HEK293 (cell line): Measurements from ENCODE around the gene TBCE.

Experiments
- ATF2 ChIP-seq: fragments of 450-650 bp; formaldehyde crosslinking; IDR thresholded peaks from 2 replicates; pipeline ENCODE4 v1.5.1; 2016; ENCODE audit warnings: missing biosample characterization, missing genetic modification characterization, low read depth
- CTCF ChIP-seq: fragments of 450-650 bp; formaldehyde crosslinking; IDR thresholded peaks from 2 replicates; pipeline ENCODE4 v1.5.1; 2016; ENCODE audit warnings: missing biosample characterization, missing genetic modification characterization
- TCF7L2 ChIP-seq: IDR thresholded peaks from 2 replicates; pipeline ENCODE4 v1.6.1; 2011; ENCODE audit warnings: low read depth, mild to moderate bottlenecking, inconsistent platforms, low read length, moderate library complexity, borderline replicate concordance
- YY1 ChIP-seq: fragments of 450-650 bp; formaldehyde crosslinking; IDR thresholded peaks from 2 replicates; pipeline ENCODE4 v1.5.1; 2018; ENCODE audit warnings: missing biosample characterization, missing genetic modification characterization
- ZBTB17 ChIP-seq: fragments of 450-650 bp; formaldehyde crosslinking; IDR thresholded peaks from 2 replicates; pipeline ENCODE4 v1.5.1; 2016; ENCODE audit warnings: missing biosample characterization, missing genetic modification characterization
- ZNF24 ChIP-seq: fragments of 450-650 bp; formaldehyde crosslinking; IDR thresholded peaks from 2 replicates; pipeline ENCODE4 v1.5.1; 2016; ENCODE audit warnings: missing biosample characterization, missing genetic modification characterization
- ZNF324 ChIP-seq: fragments of 450-650 bp; formaldehyde crosslinking; IDR thresholded peaks from 2 replicates; pipeline ENCODE4 v1.5.1; 2016; ENCODE audit warnings: missing biosample characterization, missing genetic modification characterization
- ZNF37A ChIP-seq: fragments of 450-650 bp; IDR thresholded peaks from 2 replicates; pipeline ENCODE4 v1.5.1; 2018; ENCODE audit warnings: missing biosample characterization, missing genetic modification characterization
- ZNF704 ChIP-seq: fragments of 450-650 bp; formaldehyde crosslinking; IDR thresholded peaks from 2 replicates; pipeline ENCODE4 v1.5.1; 2016; ENCODE audit warnings: missing biosample characterization, missing genetic modification characterization
- ZNF785 ChIP-seq: fragments of 450-650 bp; formaldehyde crosslinking; IDR thresholded peaks from 2 replicates; pipeline ENCODE4 v1.5.1; 2016; ENCODE audit warnings: missing biosample characterization, missing genetic modification characterization
- ZNF830 ChIP-seq: fragments of 450-650 bp; IDR thresholded peaks from 2 replicates; pipeline ENCODE4 v1.5.0; 2018; ENCODE audit warnings: missing biosample characterization, missing genetic modification characterization, low read depth, mild to moderate bottlenecking, moderate library complexity
- ZSCAN16 ChIP-seq: fragments of 450-650 bp; formaldehyde crosslinking; IDR thresholded peaks from 2 replicates; pipeline ENCODE4 v1.5.1; 2016; ENCODE audit warnings: missing biosample characterization, missing genetic modification characterization
- ZSCAN18 ChIP-seq: fragments of 450-650 bp; formaldehyde crosslinking; IDR thresholded peaks from 2 replicates; pipeline ENCODE4 v1.5.1; 2016; ENCODE audit warnings: missing biosample characterization, missing genetic modification characterization

- no peak for TF ChIP-seq CTCF (tag by site-specific recombination)
- TF ChIP-seq TCF7L2: no peak
- TF ChIP-seq ZNF785: no peak
- TF ChIP-seq YY1: no peak
- no peak for TF ChIP-seq ZNF704
- no peak for TF ChIP-seq ZNF830 (tag by site-specific recombination)
- TF ChIP-seq ZNF324 (tag by site-specific recombination): no peak
- TF ChIP-seq ZBTB17 (tag by site-specific recombination): no peak
- no peak for TF ChIP-seq ATF2 (tag by site-specific recombination)
- no peak for TF ChIP-seq ZNF24
- no peak for TF ChIP-seq ZNF37A (tag by site-specific recombination)
- no peak for TF ChIP-seq ZSCAN16 (tag by site-specific recombination)
- no peak for TF ChIP-seq ZSCAN18
These were observed 25.2 kb upstream of the TBCE start for GRCh38 chr1:235342039-235342438.
